Type B pancreatic cell (in vitro differentiated cells): ENCODE results near the gene APLN. TPM values are rescaled to one million over a fixed set of nuclear protein-coding genes. Genes with fewer than 3 reads are reported as not detected.
A peak's percentile ranks its signal among the peaks of the same experiment; 100 is the strongest.

ENCODE experiments used
- DNase-seq: peaks from one replicate; pipeline ENCODE4 v3.0.0; 2021; ENCODE audit warnings: mixed read lengths; ENCODE audit not compliant: unreplicated experiment; ENCODE audit errors: extremely low spot score
- H3K27ac Mint-ChIP-seq: 2 replicates; pipeline ENCODE4 v1.8.0; 2021; ENCODE audit warnings: mild to moderate bottlenecking, mixed read lengths
- H3K27me3 Mint-ChIP-seq: 2 replicates; pipeline ENCODE4 v1.8.0; 2021; ENCODE audit warnings: mixed read lengths
- H3K36me3 Mint-ChIP-seq: 2 replicates; pipeline ENCODE4 v1.8.0; 2021; ENCODE audit warnings: mixed read lengths
- H3K4me1 Mint-ChIP-seq: one replicate; pipeline ENCODE4 v1.8.0; 2021; ENCODE audit warnings: mixed read lengths; ENCODE audit not compliant: unreplicated experiment
- H3K4me3 Mint-ChIP-seq: 2 replicates; pipeline ENCODE4 v1.8.0; 2021; ENCODE audit warnings: mild to moderate bottlenecking, mixed read lengths
- H3K9me3 Mint-ChIP-seq: 2 replicates; pipeline ENCODE4 v1.8.0; 2021; ENCODE audit warnings: mixed read lengths
- CTCF ChIP-seq: fragments of 200-600 bp; sonication (generic); conservative IDR thresholded peaks from 2 replicates; pipeline ENCODE4 v1.5.0; 2021; ENCODE audit warnings: antibody characterized with exemption, mild to moderate bottlenecking
- total RNA-seq: library from RNA; stranded (reverse); gene quantifications from 2 replicates; pipeline ENCODE4 v1.2.1, GENCODE V29; 2021; ENCODE audit warnings: low replicate concordance

Gene APLN
- total RNA-seq, 1 donor from 2014 or later, result 1.2 TPM

DNA sequence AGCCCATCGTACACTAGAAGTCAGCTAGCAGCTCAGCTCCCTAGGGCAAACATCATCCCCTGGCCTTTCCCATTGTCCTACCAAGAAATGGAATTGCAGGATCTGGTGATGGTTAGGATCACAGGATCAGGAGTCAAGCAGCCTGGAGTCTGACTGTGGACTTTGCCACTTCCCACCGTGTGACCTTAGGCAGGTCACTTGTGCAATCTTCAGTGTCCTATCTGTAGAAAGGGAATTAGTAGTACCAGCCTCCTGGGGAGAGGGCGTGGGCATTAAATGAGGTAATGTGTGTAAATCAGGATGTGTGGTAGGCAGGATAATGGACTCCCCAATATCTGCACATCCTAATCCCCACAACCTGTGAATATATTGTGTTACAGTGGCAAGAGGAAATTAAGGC lies 38.6 kb upstream of the APLN start:
- Mint-ChIP-seq H3K27me3 (peaks cover 4% of the 10 kb centered on the region), H3K4me1 (no peaks in the 10 kb centered on the region), H3K36me3 (no peaks in the 10 kb centered on the region), H3K9me3 (no peaks in the 10 kb centered on the region), H3K4me3 (no peak overlapping the region), H3K27ac (no peak overlapping the region)
- DNase-seq, result peak; percentile 39
- no peak for TF ChIP-seq CTCF

DNA sequence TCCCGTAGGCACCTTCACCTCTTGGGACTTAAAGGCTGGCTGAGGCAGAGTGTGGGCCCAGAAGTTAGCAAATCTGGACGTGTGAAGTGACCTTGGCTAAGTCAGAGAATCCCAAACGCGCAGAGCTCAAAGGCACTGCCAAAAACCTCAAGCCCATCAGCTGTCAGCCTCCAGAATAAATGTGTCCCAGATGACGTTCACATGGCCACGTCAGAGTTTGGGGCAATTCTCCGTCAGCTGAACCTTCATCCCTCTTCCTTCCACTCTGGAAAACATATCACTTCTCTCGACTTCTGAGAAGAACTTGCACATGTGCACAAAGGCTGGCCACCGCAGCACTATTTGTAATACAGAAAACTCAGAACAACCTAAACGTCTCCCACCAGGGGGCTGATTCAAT lies 35.7 kb upstream of the APLN start:
- Mint-ChIP-seq H3K27ac (no peak overlapping the region), H3K27me3 (no peaks in the 10 kb centered on the region), H3K4me1 (peaks cover 4% of the 10 kb centered on the region), H3K4me3 (no peak overlapping the region), H3K36me3 (no peaks in the 10 kb centered on the region), H3K9me3 (no peaks in the 10 kb centered on the region)
- no peak for TF ChIP-seq CTCF
- DNase-seq, result peak; percentile 22

DNA sequence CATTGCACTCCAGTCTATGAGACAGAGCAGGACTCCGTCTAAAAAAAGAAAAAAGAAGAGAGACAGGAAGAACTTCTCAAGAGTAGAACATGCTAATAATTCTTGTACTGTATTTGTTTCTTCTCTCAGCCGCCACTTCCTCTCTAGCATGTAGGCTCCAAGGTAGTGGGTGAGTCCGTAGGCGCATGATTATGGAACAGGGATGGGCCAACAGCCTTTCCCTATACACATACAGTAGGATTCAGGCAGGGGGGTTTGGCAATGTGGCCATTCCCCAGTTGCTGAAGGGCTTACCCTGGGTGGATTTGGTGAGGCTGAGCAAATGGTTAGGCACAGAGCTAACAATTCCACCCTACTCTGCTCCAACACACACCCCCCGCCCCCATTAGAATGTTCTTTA lies 35.0 kb upstream of the APLN start:
- no peak overlapping the region for H3K4me3 Mint-ChIP-seq

DNA sequence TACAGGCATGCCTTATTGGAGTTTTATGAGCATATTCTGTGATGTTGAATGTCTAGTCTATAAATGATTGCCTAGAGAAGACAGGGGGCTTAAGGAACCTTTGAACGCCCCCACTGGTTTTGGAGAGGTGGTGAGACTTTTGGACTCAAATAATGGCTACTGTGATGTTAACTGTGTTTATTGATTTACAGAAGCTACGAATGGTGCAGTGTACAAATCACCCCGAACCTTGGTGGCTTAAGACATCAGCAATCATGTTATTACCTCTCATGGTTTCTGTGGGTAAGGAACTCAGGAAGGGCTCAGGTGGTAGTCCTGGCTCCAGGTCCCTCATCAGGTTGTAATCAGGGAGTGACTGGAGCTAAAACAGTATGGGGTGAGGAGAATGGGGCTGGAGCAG lies 33.3 kb upstream of the APLN start:
- H3K27me3 Mint-ChIP-seq, result no peaks in the 10 kb centered on the region
- H3K9me3 Mint-ChIP-seq, result no peaks in the 10 kb centered on the region
- H3K27ac Mint-ChIP-seq, result no peak overlapping the region
- DNase-seq, result peak; percentile 18
- TF ChIP-seq CTCF, result no peak
- no peaks in the 10 kb centered on the region for H3K36me3 Mint-ChIP-seq
- no peak overlapping the region for H3K4me3 Mint-ChIP-seq
- H3K4me1 Mint-ChIP-seq, result peaks cover 4% of the 10 kb centered on the region

More for the DNA sequence above, 35.0 kb upstream of the APLN start:
- Mint-ChIP-seq H3K27me3 (no peaks in the 10 kb centered on the region), H3K4me1 (peaks cover 4% of the 10 kb centered on the region), H3K9me3 (no peaks in the 10 kb centered on the region), H3K27ac (no peak overlapping the region), H3K36me3 (no peaks in the 10 kb centered on the region)
- DNase-seq, result no peak
- TF ChIP-seq CTCF, result no peak

DNA sequence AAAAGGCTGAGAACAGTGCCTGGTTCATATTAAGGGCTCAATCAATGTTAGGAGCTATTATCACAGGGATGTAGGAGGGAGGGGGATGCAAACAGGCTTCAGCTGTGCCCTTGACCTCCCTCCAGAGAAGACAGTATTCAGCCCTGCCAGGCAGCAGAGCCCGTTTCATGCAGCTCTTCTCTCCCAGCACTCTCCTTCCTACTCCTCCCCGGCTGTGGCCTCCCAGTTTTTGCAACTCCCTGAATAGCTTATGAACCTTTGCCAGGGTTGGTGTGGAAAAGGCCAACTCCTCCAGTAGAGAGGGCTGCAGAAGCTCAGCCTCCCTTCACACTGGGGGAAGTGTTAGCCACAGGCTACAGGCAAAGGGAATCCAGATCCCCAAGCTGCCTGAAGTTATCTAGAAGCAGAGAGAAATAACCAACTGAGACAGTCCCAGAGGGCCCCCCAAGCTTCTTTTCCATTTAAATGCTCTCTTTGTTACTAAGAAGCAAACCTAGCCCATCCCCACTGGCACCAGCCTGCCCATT lies 31.7 kb upstream of the APLN start:
- Mint-ChIP-seq H3K27me3 (no peaks in the 10 kb centered on the region), H3K27ac (no peak overlapping the region)

More for the DNA sequence above, 31.7 kb upstream of the APLN start:
- TF ChIP-seq CTCF, result no peak
- H3K36me3 Mint-ChIP-seq, result no peaks in the 10 kb centered on the region
- no peaks in the 10 kb centered on the region for H3K9me3 Mint-ChIP-seq
- H3K4me3 Mint-ChIP-seq, result no peak overlapping the region
- DNase-seq, result peak; percentile 50
- H3K4me1 Mint-ChIP-seq, result peaks cover 4% of the 10 kb centered on the region
